ENCODE data around the gene TMEM63A.

GRCh38 chr1:225862581-225862950, 19.6 kb downstream of the TMEM63A start:
- TF ChIP-seq CTCF (IDR thresholded peaks at IDR 0.05) = no peak
- no peak for TF ChIP-seq POLR2A (IDR thresholded peaks at IDR 0.05)
